GM19455 (cell line): ENCODE measurements around the gene ZFYVE21.

ENCODE experiments used
- ATAC-seq: cut with Tn5 transposase; IDR thresholded peaks from one replicate; pipeline ENCODE4 v1.9.1; 2021; ENCODE audit not compliant: unreplicated experiment

The ZFYVE21 gene

DNA sequence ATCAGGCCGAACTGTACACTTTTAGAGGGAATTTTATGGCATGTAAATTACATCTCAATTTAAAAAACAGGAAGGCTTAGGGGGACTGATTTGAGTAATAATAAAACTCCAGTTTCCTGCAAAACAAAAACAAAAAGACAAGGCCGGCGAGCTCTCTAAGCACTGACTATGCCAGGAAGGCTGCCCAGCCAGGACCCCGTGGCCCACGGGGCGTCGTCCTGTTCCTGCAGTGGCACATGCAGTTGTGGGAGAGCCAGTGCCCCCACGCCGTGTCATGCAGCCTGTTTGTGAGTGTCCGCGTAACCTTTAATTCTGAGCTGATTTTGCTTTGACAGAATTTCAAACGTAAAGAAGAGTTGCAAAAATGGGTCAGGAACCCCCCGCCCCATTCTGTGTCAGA, 10.9 kb upstream of the ZFYVE21 start:
- ATAC-seq = no peak

DNA sequence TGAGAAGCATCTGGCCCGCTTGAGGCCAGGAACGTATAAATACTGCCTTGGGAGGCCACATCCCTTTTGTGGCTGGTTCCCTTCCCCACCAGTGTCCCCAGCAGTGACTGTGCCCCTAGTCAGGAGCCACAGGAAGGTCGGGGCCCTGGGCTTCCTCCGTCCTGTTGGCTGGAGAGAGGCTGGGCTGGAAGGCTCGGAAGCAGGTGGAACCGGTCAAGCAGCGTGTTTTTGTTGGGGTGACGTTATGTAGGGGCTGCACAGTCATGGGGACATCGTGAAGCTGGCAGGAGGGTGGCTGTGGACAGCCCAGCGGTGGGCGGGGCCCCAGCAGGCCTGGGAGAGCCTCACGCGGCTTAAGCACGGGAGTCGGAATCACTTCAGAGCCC, 10.5 kb upstream of the ZFYVE21 start:
- no peak for ATAC-seq

DNA sequence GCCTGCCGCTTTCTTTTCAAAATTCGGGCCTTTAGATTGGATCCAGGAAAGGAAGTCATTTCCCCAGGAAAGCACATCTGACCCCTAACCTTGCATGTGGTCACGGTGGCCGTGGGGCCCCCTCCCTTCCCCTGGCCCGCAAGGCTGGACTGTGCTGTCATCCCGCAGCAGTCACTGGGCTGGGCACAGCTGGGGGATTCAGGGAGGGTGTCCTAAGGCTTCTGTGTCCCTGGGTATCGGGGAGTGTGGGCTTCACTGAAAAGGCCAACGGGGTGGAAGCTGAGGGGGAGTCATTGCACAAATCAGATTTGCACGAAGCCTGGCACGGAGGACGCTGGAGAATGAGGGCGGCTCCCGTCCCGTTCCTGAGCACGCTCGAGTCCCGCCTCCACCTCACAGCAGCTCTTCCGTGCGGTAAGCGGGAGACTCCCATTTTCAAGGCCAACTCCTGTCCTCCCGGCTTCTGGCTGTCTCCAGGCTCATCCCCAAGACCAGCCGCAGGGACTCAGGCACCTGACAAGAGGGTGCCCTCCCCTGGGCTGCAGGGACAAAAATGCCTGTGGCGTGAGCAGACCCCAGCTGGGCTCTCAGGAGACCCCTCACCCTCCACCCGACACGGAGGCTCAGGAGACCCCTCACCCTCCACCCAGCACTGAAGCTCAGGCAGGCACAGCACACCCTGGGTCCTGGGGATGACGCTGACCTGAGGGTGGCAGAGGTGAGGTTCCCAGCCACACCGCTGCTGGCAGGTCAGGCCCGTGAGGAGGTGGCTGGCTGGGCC, 9.9 kb upstream of the ZFYVE21 start:
- no peak for ATAC-seq

DNA sequence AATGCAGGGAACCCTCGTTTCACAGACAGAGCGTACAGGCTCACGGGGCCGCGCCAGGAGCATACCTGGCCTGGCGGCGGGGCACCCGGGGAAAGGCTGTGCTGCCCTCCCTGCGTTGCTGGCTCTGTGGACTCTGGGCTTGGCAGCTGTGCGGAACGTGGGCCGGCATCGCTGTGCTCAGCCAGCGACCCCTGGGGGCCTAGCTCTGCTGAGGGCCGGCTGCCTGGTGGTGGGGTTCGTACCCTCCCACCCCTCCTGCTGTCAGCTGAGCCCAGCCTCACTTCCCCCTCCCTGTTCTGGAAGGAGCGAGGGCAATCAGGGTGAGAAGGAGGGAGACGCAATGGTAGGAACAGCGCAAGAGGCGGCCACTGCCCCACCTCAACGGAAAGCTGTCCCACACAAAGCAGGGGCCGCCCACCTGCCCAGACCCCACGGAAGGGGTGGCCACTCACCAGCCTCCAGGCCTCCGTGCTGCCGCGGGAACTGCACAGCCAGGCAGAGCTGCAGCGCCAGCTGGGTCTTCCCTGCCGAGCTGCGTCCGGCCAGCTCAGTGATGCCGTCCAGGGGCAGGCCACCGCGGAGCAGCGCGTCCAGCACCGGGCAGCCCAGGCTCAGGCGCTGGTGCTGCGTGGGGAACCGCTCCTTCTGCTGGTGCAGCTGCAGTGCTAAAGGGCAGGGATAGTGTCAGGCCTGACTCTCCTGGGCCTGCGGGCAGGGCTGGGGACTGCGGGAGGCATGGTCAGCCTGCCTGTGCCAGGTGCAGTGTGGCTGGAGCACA, 8.9 kb upstream of the ZFYVE21 start:
- no peak for ATAC-seq

DNA sequence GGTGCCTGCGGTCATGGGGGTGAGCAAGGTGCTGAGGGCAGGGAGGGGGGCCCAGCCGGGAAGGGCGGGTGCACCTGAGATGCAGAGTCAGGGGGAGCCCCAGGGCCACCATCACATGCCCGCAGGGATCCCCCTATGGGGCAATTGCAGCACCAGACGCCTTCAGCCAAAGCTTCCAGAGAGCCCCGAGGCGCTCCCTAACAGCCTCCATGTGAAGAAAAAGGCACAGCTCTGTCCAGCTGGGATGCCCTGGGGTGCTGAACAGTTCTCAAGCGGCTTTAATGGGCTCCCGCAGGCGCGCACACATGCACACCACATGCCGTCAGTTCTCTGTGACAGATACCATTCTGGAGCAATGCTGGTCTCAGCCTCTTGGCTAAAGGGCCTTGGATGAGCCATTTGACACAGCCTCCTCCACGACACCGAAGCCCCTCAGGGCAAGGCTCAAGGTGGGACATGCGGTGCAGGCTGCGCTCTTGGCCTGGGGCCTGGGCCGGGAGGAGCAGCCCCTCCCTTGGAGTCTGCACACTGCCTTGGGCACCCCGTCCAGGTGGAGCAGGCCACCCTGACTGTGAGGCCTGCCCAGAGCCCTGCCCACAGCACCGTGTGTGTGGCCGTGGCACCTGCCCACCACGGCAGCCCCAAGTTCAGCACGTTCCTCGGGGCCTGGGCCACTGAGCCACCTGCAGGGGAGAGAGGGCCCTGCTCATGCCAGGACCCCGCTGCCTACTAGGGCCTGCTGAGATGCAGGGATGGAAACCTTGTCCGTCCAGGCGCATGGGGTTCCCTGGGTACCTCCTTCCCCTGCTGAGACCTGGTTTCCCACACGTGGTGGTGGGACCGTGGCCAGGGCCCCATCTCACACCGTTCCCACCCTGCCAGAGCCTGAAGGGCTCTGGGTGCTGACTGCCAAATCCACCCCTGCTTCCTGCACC, 8.0 kb upstream of the ZFYVE21 start:
- ATAC-seq = no peak

DNA sequence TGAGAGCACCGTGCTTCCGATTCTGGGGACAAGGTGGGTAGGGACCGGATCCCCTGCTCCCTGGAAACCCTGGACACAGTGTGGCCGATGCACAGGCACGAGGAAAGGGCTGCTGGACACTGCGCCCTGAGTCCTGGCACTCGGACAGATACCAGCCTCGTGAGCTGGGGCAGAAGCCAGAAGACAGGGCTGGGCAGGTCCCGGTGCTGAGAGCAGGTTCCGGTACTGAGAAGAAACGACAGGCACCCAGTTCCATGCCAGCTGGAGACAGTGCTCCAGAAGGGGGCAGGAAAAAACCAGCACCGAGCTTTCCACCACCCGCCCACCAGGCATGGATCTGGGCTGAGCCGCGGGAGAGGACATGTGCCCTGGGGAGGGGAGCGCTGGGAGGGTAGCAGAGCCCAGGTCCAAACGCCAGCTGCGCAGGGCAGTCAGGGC, 6.8 kb upstream of the ZFYVE21 start:
- ATAC-seq = no peak

DNA sequence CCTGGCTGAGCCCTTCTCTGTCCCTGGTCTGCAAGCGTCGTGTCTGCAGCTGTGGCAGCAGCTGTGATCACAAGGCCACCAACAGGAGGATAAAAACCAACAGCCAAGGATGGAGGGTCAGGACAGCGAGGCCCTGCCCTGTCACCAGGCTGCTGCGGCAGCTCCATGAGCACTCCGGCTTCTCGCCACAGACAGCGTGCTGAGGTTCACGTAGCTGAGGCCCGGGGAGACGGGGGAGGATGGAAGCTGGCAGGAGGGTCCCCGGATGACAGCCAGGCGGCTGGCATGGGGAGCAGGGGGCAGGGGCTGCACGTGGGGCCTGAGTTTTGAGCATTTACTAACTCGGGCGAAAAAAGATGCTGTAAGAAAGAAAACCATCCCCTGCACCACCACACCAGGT, 5.8 kb upstream of the ZFYVE21 start:
- ATAC-seq = no peak

DNA sequence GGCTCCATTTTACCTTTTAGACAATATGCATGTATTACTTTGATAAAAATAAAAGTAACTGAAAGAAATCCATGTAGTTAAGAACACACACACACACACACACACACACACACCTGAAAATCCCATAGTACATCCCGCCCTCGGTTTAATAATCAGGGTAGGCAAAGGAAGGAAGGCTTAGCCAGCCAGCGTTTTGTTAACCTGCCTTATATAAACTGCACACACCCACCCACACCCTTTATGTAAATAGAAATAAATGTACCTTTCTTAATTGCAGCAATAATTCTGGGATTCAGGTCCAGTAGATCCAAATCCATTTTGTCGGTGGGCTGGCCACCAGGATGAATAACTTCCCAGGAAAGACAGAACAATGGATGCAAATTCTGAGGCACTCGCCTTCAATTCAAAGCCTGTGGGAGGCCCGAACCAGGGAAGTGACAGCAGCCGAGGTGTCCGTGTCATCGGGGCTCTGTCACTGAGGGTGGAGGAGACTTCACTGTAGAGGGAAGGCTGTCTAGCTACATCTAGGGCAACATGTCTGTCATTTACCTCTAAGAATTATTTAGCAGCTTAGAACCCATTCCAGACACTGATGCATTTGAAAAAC, 4.7 kb upstream of the ZFYVE21 start:
- no peak for ATAC-seq

DNA sequence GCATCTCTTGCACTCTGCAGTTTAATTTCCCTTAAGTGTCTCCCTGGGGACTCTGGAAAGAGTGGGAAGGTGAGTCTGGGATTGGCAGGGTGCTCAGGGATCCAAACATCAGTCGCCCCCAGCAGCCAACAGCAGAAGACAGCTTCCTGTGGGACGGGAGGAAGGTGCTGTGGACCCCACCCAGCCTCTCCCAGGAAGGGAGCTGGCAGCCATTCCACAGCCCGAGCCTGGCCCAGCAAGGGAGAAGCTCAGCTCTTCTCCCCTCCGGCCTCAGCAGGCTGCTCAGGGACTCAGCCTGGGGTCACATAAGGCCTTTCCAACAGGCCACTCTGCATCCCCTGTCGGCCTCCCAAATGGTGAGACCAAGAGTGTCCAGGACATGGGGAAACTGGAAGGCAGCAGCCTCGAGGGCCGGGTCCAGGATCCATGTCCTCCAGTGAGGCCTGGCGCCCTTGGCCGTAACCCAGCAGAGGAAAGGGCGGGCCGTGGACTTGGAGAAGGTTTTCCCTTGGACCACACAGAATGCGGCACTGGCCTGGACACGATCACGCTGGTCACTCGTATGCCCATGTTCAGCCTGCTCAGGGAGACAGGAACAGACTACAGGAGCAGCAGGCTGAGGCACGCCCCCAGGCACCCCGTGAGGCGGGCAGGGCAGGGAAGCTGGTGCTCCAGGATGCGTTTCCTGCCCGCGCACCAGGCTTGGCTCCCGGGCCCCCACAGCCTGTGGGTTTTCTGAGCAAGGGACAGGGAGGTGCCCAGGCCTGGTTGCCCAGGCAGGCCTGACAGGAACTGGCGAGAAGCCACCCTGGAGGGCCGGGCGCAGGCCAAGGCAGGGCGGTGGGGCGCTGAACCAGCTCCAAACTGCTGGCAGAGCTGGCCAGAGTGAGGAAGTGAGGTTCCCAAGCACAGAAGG, 3.8 kb upstream of the ZFYVE21 start:
- no peak for ATAC-seq

DNA sequence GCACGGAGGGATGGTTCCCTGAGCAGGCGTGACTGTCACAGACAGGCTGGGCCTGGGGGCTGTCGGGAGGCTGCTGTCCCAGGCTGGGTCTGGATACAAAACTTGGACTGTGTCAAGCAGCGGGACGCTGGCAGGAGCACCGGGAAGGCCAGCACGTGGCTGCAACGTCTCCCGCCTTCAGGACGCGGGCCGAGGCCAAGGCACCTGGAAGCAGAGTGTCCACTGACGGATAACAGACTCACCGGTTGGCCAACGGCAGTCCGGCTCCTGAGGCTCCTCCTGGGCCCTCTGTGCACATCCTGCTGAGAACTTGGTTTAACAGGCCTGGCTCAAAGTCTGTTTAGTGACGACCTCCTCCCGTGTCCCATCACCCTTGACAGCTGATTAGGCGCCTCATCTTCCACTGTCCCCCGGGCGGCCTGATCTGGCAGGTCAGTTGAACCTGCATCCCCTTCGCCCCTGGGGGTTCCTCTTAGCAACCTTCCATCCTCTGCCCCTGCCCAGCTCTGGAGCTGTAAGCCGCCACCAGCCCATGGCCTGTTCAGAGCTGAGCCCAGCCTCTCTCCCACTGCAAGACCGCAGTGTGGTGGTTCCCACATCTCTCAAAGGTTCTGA, 2.9 kb upstream of the ZFYVE21 start:
- ATAC-seq = no peak

DNA sequence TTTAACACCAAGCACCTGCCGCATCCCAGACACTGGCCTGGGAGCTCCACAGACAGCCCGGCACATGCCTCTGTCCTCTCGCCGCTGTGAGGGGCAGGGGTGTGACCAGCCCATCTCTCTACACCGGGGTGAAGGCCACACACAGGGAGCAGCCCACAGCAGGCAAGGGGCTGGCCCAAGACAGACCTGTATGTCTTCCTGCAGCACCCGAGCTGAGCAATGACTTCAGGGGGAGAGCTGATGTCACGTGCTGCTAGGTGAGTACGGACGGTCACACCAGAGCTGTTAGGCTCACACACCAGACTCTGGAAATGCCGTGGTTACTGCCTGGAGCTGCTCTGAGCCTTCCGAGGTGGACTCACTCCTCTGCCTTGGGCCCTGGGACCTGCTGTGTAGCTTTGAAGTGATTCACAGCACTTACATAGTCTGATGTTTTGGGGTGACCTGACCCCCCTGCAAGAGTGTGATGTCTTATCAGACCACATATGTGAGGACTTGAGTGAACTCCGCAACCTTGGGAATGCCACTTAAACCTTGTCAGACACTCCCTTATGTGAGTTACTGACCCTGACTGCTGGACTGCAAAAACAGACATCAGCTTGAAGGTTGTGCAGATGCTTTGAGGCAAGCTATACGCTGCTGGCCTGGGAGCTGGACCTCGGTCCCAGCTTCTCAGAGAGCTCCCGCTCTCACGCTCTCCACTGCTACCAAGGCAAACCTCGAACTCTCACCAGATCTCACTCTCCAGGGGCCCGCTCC, 2.1 kb upstream of the ZFYVE21 start:
- no peak for ATAC-seq

DNA sequence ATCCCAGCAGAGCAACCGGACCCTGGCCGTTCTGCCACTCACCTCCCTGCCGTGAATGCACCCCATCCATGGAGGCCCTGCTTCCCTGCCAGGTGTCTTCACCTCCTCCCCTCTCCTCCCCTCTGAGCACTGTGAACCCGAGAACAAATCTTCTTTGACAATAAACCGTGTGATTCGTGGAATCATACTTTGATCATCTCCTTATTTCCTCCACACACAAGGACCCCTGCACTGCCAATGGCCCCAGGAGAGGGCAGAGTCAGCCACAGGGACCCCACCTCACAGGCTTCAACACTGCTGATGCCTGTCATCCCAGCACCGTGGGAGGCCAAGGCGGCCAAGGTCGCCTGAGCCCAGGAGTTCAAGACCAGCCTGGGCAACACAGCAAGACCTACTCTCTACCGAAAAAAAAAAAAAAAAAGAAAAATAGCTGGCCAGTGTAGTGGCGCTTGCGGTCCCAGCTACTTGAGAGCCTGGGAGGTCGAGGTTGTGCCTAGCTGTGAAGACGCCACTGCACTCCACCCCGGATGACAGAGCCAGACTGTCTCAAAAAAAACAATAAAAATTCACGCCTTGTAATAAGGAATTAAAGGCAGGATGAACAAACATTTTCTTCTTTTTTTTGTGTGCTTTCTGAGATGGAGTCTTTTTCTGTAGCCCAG, 1.4 kb upstream of the ZFYVE21 start:
- no peak for ATAC-seq

DNA sequence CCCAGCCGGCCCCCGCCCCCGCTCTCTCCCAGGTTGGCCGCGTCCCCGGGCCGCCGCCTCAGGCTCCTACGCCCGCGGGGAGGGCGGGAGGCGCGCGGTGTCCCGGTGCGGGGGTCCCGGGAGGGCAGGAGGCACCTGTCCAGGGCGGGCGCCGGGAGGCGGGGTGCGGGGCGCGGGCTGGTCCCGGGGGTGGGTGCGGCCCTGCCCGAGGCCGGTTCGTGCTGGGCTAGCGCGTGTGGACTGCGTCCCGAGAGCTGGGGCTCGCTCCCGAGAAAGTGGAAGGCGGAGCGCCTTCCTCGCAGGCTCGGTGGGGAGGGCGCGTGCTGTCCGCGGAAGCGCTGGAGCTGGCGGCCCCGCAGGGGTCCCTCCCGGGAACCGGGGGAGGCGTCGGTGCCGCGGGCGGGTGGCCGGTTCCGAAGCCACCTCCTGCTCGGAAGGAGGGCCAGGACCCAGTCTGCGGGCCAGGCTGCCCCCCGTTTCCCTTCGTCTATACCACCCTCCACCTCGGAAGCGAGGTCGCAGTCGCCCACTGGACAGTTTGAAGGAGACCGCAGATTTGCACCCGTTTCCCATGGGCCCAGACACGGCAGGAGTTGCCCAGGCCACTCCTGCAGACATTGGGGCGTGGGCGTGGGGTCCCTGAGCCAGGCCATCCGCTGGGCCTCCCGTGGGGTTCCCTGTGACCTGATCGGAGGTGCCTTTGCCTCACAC, 636 bp downstream of the ZFYVE21 start:
- peak; percentile 9 for ATAC-seq

DNA sequence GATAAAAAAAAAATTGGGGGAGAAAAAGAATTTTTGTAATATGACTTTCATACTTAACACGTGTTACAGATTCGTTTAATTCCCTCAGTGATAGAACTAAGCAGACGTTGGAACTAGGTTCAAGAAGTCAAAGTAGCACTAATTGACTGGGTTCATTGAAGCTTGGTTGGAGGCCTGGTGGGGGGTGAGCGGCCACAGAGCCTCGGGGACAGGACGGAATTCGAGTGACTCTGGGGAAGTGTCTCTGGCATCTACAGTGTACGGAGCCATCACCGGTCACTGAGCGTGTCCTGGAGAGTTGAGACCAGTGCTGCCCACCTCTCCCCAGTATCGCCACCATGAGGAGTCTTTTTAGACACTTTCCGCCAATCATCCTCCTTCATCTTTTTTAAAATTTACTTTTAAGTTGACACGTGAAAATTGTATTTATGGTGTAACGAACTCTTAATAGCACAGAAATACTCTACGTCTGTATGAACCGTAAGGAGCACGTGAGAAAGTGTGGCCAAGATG, 1.3 kb downstream of the ZFYVE21 start:
- no peak for ATAC-seq

DNA sequence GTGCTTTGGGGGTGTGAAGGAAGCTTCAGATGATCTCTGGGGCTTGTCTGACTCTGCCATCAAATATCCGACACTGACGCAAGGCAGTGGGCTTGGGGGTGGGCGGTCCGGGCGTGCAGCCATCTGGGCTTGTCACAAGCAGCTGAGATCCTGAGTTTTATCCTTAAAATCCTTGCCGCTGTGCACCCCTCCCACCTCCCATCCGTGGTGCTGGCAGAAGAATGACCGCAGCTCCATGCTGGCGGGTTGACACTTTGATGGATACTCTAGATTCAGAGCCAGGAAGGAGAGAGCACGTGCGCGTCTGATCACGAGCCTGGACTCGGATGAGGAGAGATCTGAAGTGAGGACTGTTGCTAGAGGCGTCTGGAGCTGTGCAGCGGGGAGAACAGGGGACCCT, 3.0 kb downstream of the ZFYVE21 start:
- no peak for ATAC-seq

DNA sequence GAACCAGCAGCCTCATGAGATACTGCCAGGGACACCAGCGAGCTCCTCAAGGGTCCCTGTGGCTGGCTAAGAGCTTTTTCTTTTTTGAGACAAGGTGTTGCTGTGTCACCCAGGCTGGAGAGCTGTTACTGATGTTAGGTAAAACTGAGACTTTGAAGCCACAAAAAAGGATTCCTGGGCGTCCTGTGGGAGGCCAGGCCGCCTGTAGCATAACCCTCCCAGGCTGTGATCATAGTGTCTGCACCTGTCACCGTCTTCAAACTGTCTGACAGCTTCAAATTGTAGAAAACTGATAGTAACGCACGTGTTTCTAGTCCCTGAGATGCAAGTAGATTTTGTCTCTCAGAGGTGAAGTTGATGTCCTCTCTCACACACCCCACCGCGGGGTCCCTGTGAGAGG, 4.1 kb downstream of the ZFYVE21 start:
- ATAC-seq = no peak

DNA sequence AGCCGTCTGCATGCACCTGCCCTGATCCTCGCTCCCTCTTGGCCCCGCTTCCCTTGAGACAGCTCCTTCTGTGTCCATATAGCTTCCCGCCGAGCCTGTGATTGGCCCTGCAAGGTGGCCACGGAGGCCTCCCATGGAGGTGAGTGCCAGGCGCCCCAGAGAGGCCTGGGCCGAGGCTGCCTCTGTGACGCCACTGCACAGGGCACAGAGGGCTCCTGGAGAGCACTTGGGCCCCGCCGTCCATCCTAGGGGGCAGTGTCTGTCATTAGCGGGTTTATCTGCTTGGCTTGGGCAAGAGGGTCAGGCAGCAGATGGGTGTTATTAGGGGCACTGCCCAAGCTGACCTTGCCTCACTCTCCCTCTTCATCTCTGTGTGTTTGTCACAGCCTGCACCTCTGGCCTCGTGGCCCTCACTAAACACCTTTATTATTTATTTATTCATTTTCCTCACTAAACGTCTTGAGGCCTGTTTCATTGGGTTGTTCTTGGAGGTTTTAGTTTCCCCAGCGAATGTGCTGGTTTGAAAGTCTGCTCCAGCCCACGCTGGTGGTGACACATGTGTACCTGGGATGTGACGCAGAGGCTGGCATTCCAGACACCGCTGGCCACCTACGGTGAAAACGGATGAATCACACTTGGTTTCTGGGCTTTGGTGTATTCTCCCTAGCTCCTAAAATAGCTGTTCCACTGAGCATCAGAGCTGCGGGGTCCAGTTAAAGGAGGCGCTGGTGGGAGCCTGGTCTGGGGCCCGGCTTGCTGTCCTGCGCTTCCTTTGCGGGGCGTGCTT, 5.9 kb downstream of the ZFYVE21 start:
- ATAC-seq = no peak
